Upper lobe of left lung (tissue), 4 donors: ENCODE measurements around the gene SLC14A1.

Experiments used
- CTCF ChIP-seq, 6 experiments: fragments of 450-650 bp in 4 of 6; fragments of 200-600 bp in 2 of 6; sonication (generic) in 2 of 6; IDR thresholded peaks; one replicate each; pipeline ENCODE4 v1.5.1; 2016 to 2019; ENCODE audit warnings: antibody characterized with exemption in 6 of 6
- EP300 ChIP-seq, 4 donors: sonication (generic); formaldehyde crosslinking; IDR thresholded peaks; one replicate each; pipeline ENCODE4 v1.5.1; 2017; ENCODE audit warnings: antibody characterized with exemption in 4 of 4, control low read depth in 2 of 4
- POLR2A ChIP-seq, 4 donors: fragments of 450-650 bp; IDR thresholded peaks; one replicate each; pipeline ENCODE4 v1.5.1; 2016 to 2017; ENCODE audit warnings: antibody characterized with exemption in 4 of 4, mild to moderate bottlenecking in 2 of 4
- POLR2AphosphoS5 ChIP-seq, 2 donors: sonication (generic); formaldehyde crosslinking; IDR thresholded peaks; one replicate each; pipeline ENCODE4 v1.5.1; 2017; ENCODE audit warnings: antibody characterized with exemption in 2 of 2

- TF ChIP-seq CTCF (IDR thresholded peaks at IDR 0.05), result no peak
- TF ChIP-seq POLR2A (IDR thresholded peaks at IDR 0.05), result no peak
- TF ChIP-seq POLR2AphosphoS5 (IDR thresholded peaks at IDR 0.05), result no peak
- no peak for TF ChIP-seq EP300 (IDR thresholded peaks at IDR 0.05)
Measured at GRCh38 chr18:45757005-45757404, 33.0 kb downstream of the SLC14A1 start.
